HFFc6 (cell line): Measurements from ENCODE around the gene KIAA0513. TPM values are rescaled to one million over a fixed set of nuclear protein-coding genes. Genes with fewer than 3 reads are reported as not detected.

Experiments used
- DNase-seq: peaks from one replicate; pipeline ENCODE4 v3.0.0-alpha.2; 2018
- H3K27ac Mint-ChIP-seq: 2 replicates; pipeline ENCODE4 v1.8.0; 2020; ENCODE audit warnings: mild to moderate bottlenecking, mixed read lengths
- H3K27me3 Mint-ChIP-seq: 2 replicates; pipeline ENCODE4 v1.8.0; 2021; ENCODE audit warnings: mild to moderate bottlenecking, moderate library complexity, mixed read lengths; ENCODE audit not compliant: insufficient read depth
- H3K36me3 Mint-ChIP-seq: 2 replicates; pipeline ENCODE4 v1.8.0; 2021; ENCODE audit warnings: low read depth, mixed read lengths
- H3K4me1 Mint-ChIP-seq: 2 replicates; pipeline ENCODE4 v1.8.0; 2020; ENCODE audit warnings: low read depth, mixed read lengths
- H3K4me3 Mint-ChIP-seq: 2 replicates; pipeline ENCODE4 v1.8.0; 2020; ENCODE audit warnings: mild to moderate bottlenecking, moderate library complexity, mixed read lengths
- H3K9me3 Mint-ChIP-seq: 2 replicates; pipeline ENCODE4 v1.8.0; 2020; ENCODE audit warnings: mild to moderate bottlenecking, mixed read lengths
- total RNA-seq, 6 experiments: library from RNA; stranded (reverse); fragmentation: NEBNext Ultra II Directional; extraction: Animal tissue kit (Norgen Biotek cat#: 25700); gene quantifications; 2 replicates in 1 of 6; 3 replicates in 5 of 6; pipeline ENCODE4 v1.2.3, GENCODE V29; 2021
- TF ChIP-seq, protein P1 (sequence below): fragments of 200-600 bp; sonication (generic); IDR thresholded peaks from 2 replicates; pipeline ENCODE4 v1.5.0; 2021; ENCODE audit warnings: antibody characterized with exemption, mild to moderate bottlenecking

Gene KIAA0513
- total RNA-seq, 6 experiments from 2014 or later = 12.5 to 15.4 (median 13.8) TPM

DNA sequence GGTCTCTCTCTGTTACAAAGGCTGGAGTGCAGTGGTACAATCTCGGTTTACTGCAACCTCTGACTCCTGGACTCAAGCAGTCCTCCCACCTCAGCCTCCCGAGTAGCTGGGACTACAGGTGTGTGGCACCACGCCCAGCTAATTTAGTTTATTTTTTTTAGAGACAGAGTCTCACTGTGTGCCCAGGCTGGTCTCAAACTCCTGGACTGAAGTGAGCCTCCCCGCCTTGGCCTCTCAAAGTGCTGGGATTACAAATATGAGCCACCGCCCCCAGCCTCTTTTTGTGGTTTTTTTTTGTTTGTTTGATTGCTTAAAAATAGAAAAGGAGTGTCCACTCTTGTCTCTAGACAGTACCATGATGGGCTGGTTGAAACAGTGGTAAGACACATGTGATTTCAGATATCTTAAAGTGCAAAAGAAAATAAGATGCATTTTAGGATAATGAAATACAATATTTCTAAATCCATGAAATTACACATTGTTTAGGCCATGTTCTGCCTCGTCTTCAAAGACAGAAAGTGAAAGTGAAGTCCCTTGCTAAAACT is 27.4 kb downstream of the KIAA0513 start:
- peaks cover 18% of the 10 kb centered on the region for H3K4me1 Mint-ChIP-seq
- no peaks in the 10 kb centered on the region for H3K9me3 Mint-ChIP-seq
- H3K27me3 Mint-ChIP-seq = peaks cover 2% of the 10 kb centered on the region; the same call in 1 of the 2 replicates
- H3K4me3 Mint-ChIP-seq = peak overlapping the region; percentile 87
- TF ChIP-seq, protein P1, sequence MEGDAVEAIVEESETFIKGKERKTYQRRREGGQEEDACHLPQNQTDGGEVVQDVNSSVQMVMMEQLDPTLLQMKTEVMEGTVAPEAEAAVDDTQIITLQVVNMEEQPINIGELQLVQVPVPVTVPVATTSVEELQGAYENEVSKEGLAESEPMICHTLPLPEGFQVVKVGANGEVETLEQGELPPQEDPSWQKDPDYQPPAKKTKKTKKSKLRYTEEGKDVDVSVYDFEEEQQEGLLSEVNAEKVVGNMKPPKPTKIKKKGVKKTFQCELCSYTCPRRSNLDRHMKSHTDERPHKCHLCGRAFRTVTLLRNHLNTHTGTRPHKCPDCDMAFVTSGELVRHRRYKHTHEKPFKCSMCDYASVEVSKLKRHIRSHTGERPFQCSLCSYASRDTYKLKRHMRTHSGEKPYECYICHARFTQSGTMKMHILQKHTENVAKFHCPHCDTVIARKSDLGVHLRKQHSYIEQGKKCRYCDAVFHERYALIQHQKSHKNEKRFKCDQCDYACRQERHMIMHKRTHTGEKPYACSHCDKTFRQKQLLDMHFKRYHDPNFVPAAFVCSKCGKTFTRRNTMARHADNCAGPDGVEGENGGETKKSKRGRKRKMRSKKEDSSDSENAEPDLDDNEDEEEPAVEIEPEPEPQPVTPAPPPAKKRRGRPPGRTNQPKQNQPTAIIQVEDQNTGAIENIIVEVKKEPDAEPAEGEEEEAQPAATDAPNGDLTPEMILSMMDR = no peak
- H3K27ac Mint-ChIP-seq = peak overlapping the region; percentile 75
- H3K36me3 Mint-ChIP-seq = no peaks in the 10 kb centered on the region
- no peak for DNase-seq

DNA sequence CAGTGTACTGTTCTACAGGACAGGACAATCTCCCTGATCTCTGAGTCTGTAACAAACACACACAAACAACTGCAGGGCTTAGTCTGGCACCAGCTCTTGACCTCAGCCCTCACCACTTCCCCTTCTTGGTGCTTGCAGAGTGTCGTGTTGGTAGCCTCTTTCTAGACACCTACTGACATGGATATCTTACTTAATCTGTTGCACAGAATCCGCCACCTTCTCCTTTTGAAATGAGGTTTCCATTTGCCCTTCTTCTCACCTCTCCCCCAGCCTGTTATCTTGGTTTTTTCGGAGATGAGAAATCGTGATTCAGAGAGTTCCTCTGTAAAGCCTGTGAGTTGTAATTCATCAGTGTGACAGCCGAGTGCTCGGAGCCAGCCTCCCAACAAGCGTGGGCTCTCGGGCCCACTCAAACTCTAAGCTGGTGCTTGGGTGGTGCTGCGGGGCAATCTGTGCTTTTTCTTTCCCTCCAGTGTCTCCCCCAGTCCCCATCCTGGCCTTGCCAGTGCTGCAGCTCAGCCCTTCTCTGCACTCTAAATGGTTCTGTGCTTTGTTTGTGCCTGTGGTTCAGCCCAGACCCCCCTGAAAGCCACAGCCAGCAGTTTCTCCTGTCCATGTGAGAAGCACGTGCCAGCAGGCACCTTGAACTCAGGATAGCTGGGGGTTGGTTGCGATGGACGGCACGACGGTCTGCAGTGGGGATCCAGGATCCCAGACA is 28.1 kb downstream of the KIAA0513 start:
- peak; percentile 42 for DNase-seq
- H3K4me3 Mint-ChIP-seq = peak overlapping the region; percentile 87
- no peaks in the 10 kb centered on the region for H3K9me3 Mint-ChIP-seq
- peak overlapping the region; percentile 75 for H3K27ac Mint-ChIP-seq
- no peaks in the 10 kb centered on the region for H3K27me3 Mint-ChIP-seq
- H3K36me3 Mint-ChIP-seq = no peaks in the 10 kb centered on the region
- TF ChIP-seq, protein P1 = no peak
- peaks cover 18% of the 10 kb centered on the region for H3K4me1 Mint-ChIP-seq

DNA sequence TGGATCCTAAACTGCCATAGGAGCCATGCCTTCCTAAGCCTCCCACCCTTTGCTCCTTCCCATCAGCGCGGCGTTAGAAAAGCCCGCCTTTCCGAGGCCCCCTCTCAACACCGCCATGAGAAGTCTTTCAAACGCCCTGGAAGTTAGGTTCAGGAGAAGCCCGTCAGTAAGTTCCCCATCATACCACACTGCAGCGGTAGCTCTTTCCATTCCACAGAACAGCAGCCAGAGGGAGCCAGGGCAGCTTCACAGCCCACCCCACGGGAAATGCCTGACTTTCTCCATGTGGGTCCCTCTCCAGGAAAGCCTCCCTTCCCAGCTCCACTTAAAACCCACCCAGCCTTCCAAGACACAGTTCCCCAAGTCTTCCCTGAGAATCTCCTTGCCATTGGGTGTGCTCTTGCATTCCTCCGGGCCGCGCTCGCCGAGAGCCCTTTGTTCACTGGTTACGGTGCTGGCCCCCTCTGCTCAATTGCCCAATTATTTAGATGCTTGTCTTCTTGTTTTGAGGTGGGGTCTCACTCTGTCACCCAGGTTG is 28.7 kb downstream of the KIAA0513 start:
- Mint-ChIP-seq H3K27me3 (no peaks in the 10 kb centered on the region), H3K9me3 (no peaks in the 10 kb centered on the region), H3K36me3 (no peaks in the 10 kb centered on the region), H3K4me1 (peaks cover 18% of the 10 kb centered on the region), H3K27ac (peak overlapping the region; percentile 75), H3K4me3 (peak overlapping the region; percentile 87; the same call in 1 of the 2 replicates)
- DNase-seq = no peak
- TF ChIP-seq, protein P1 = peak; percentile 37; the same call in 1 of the 2 replicates

DNA sequence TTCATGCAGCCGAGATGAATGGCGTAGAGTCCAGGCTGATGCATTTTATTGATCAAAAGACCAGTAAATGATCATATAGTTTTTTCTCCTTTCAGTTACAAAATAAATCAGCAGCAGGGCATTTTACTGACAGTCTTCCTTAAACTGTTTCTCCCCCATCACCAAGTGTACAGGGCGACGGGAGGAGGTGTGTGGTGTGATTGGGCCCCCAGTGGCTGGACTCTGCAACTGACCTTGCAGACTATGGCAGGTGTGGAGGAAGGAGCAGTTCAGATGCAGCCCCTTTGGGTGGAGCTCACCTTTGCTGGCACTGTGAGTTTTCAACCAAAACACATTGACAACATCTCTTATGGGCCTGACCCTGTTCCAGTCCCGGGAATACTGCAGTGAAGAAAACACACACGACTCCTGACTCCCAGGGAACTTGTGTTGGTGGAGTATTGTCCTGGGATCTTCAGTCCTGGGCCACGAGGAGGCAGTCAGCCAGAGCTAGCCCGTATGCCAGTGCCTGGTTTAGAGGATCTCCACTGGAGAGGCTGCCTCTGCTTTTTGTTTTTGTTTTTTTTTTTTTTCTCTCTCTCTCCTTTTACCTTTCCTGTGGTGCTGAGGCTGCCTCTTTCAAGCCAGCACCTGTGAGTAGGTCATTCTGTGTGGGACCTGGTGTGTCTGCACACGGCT is 29.8 kb downstream of the KIAA0513 start:
- H3K27me3 Mint-ChIP-seq = no peaks in the 10 kb centered on the region
- H3K4me3 Mint-ChIP-seq = no peak overlapping the region
- no peaks in the 10 kb centered on the region for H3K9me3 Mint-ChIP-seq
- H3K27ac Mint-ChIP-seq = no peak overlapping the region
- peaks cover 18% of the 10 kb centered on the region for H3K4me1 Mint-ChIP-seq
- TF ChIP-seq, protein P1 = no peak
- no peak for DNase-seq
- no peaks in the 10 kb centered on the region for H3K36me3 Mint-ChIP-seq

DNA sequence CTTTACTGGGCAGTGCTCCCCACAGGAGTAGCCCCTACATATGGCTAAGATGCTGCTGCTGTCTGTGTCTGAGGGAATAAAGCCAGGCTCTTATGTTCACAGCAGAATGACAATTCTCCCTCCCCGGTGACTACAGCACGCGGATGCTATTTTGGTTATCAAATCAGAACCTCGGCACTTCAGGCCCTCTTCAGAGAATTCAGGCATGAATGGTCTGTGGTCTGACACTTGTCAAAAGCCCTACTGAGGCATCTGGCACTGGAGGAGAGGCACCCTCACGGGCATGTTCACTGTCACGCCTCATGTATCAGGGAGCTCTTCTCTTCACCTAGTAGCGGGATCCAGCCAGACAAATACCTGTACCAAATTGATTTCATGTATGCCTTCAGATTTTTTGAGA is 30.4 kb downstream of the KIAA0513 start:
- peaks cover 18% of the 10 kb centered on the region for H3K4me1 Mint-ChIP-seq
- TF ChIP-seq, protein P1 = no peak
- no peaks in the 10 kb centered on the region for H3K36me3 Mint-ChIP-seq
- H3K27ac Mint-ChIP-seq = no peak overlapping the region
- H3K27me3 Mint-ChIP-seq = no peaks in the 10 kb centered on the region
- no peaks in the 10 kb centered on the region for H3K9me3 Mint-ChIP-seq
- H3K4me3 Mint-ChIP-seq = no peak overlapping the region
- no peak for DNase-seq
